Neural crest cell (in vitro differentiated cells): ENCODE measurements around the gene HMGB2. TPM values are rescaled to one million over a fixed set of nuclear protein-coding genes. Genes with fewer than 3 reads are reported as not detected.

Experiments used
- DNase-seq: peaks from one replicate; pipeline ENCODE4 v3.0.0; 2021; ENCODE audit warnings: low read depth, mixed read lengths, low spot score
- H3K27ac Mint-ChIP-seq: one replicate; pipeline ENCODE4 v1.8.0; 2021; ENCODE audit warnings: mild to moderate bottlenecking, mixed read lengths; ENCODE audit not compliant: unreplicated experiment
- H3K27me3 Mint-ChIP-seq: 2 replicates; pipeline ENCODE4 v1.8.0; 2021; ENCODE audit warnings: low read depth, mild to moderate bottlenecking, mixed read lengths
- H3K36me3 Mint-ChIP-seq: 2 replicates; pipeline ENCODE4 v1.8.0; 2021; ENCODE audit warnings: low read depth, mild to moderate bottlenecking, mixed read lengths
- H3K4me1 Mint-ChIP-seq: 2 replicates; pipeline ENCODE4 v1.8.0; 2021; ENCODE audit warnings: mixed read lengths
- H3K4me3 Mint-ChIP-seq: one replicate; pipeline ENCODE4 v1.8.0; 2021; ENCODE audit warnings: mild to moderate bottlenecking, mixed read lengths
- H3K9me3 Mint-ChIP-seq: 2 replicates; pipeline ENCODE4 v1.8.0; 2021; ENCODE audit warnings: mixed read lengths
- total RNA-seq: library from RNA; stranded (reverse); gene quantifications from 2 replicates; pipeline ENCODE4 v1.2.1, GENCODE V29; 2021
- TF ChIP-seq, protein P1 (sequence below): fragments of 200-600 bp; sonication (generic); conservative IDR thresholded peaks from 2 replicates; pipeline ENCODE4 v1.5.0; 2021; ENCODE audit warnings: antibody characterized with exemption, mild to moderate bottlenecking

Gene HMGB2
- total RNA-seq, 1 donor from 2014 or later: 274 TPM

DNA sequence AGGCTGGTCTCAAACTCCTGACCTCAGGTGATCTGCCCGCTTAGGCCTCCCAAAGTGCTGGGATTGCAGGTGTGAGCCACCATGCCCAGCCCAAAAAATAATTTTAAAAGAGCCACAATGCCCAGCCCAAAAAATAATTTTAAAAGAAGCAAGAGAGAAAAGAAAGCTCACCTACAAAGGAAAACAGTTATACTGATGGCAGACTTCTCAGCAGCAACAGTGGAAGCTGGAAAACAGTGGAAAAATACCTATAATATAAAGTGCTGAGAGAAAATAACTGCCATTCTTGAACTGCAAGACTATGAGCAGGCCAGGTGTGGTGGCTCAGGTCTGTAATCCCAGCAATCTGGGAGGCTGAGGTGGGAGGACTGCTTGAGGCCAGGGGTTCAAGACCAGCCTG lies 13.3 kb upstream of the HMGB2 start:
- DNase-seq: no peak
- peaks cover 3% of the 10 kb centered on the region for H3K36me3 Mint-ChIP-seq
- H3K4me1 Mint-ChIP-seq: no peaks in the 10 kb centered on the region
- H3K27ac Mint-ChIP-seq: no peak overlapping the region
- peaks cover 3% of the 10 kb centered on the region for H3K9me3 Mint-ChIP-seq
- H3K27me3 Mint-ChIP-seq: no peaks in the 10 kb centered on the region
- TF ChIP-seq, protein P1, sequence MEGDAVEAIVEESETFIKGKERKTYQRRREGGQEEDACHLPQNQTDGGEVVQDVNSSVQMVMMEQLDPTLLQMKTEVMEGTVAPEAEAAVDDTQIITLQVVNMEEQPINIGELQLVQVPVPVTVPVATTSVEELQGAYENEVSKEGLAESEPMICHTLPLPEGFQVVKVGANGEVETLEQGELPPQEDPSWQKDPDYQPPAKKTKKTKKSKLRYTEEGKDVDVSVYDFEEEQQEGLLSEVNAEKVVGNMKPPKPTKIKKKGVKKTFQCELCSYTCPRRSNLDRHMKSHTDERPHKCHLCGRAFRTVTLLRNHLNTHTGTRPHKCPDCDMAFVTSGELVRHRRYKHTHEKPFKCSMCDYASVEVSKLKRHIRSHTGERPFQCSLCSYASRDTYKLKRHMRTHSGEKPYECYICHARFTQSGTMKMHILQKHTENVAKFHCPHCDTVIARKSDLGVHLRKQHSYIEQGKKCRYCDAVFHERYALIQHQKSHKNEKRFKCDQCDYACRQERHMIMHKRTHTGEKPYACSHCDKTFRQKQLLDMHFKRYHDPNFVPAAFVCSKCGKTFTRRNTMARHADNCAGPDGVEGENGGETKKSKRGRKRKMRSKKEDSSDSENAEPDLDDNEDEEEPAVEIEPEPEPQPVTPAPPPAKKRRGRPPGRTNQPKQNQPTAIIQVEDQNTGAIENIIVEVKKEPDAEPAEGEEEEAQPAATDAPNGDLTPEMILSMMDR: no peak
- H3K4me3 Mint-ChIP-seq: no peak overlapping the region

DNA sequence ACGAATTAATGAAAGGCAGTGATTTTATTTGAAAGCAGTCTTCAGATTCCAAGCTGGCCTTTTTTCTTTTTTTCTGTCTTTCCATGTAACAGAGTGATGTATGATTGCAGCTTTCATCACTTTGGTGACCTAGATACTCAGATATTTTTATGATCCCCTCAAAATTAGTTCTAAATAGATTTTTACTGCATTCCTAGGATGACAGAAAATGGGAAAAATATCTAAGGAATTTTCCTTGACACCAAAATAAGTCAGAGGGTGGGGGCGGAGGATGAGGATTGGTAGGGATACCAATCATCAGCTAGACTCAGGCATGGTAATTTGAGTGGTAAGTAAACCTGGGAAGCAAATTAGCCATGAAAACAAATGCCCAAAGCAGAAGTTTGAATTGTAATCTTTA lies 11.9 kb upstream of the HMGB2 start:
- TF ChIP-seq, protein P1: no peak
- no peak overlapping the region for H3K4me3 Mint-ChIP-seq
- H3K27ac Mint-ChIP-seq: no peak overlapping the region
- H3K36me3 Mint-ChIP-seq: peaks cover 3% of the 10 kb centered on the region
- H3K4me1 Mint-ChIP-seq: peaks cover 5% of the 10 kb centered on the region
- H3K27me3 Mint-ChIP-seq: no peaks in the 10 kb centered on the region
- peaks cover 3% of the 10 kb centered on the region for H3K9me3 Mint-ChIP-seq
- no peak for DNase-seq

DNA sequence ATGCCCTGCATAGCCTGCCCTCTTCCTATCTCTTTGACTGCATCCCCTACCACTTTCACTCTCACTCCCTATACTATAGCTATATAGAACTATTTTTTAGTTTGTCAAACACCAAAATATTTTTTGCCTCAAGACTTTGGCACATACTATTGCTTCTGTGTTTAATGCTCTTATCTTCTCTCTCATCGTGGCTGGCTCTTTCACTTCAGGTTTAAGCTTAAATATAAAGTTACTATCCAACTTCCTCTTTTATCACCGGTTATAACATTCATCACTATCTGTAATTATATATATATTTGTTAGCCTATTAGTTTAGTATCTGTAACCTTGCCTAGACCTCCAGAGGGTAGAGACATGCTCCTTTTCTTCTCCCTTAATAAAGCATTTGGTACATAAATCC lies 11.5 kb upstream of the HMGB2 start:
- DNase-seq: no peak
- TF ChIP-seq, protein P1: no peak
- Mint-ChIP-seq H3K36me3 (peaks cover 3% of the 10 kb centered on the region), H3K27me3 (no peaks in the 10 kb centered on the region), H3K4me3 (no peak overlapping the region), H3K9me3 (peaks cover 3% of the 10 kb centered on the region), H3K4me1 (peaks cover 10% of the 10 kb centered on the region), H3K27ac (no peak overlapping the region)

DNA sequence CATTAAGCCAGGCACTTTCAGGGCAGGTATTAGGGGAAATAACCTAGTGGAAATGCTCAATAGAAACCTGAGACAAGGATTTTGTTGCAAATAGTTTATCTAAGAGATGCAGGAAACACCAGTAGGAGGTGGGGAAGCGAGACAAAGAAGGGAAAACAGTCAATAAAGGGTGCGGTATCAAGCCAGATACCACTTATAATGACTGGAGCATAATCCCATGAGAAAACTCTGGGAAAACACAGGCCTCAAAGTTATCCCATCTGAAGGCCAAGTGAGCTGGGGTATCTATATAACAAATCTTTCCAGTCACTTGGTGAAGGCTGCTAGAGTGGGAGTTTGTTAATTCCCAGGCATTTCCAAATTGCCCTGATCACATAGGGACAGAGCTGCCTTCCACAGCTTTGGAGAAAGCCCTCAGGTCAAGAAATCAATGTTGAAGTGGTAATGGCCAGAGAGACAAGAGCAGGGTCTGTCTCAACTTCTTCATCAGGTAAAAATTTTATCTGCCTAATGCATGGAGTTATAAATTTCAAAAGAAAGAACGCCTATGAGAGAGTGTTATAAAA lies 9.8 kb upstream of the HMGB2 start:
- Mint-ChIP-seq H3K9me3 (no peaks in the 10 kb centered on the region), H3K27me3 (no peaks in the 10 kb centered on the region), H3K4me1 (peaks cover 10% of the 10 kb centered on the region), H3K4me3 (no peak overlapping the region), H3K36me3 (no peaks in the 10 kb centered on the region), H3K27ac (no peak overlapping the region)
- no peak for DNase-seq
- TF ChIP-seq, protein P1: no peak

GRCh38 chr4:173337463-173337862 lies 3.3 kb upstream of the HMGB2 start:
- Mint-ChIP-seq H3K4me1 (peaks cover 39% of the 10 kb centered on the region), H3K9me3 (no peaks in the 10 kb centered on the region), H3K27ac (no peak overlapping the region), H3K36me3 (peaks cover 13% of the 10 kb centered on the region), H3K27me3 (peaks cover 5% of the 10 kb centered on the region), H3K4me3 (peak overlapping the region; percentile 11)
- TF ChIP-seq, protein P1: no peak
- no peak for DNase-seq
